Smooth muscle cell (in vitro differentiated cells): ENCODE results near the gene DUOX1. TPM values are rescaled to one million over a fixed set of nuclear protein-coding genes. Genes with fewer than 3 reads are reported as not detected.

Source experiments
- DNase-seq: peaks from one replicate; lab custom pipeline; 2025; ENCODE audit not compliant: unreplicated experiment; lab: John Stamatoyannopoulos, UW
- H2AFZ ChIP-seq: fragments of 200-600 bp; sonication (generic); 2 replicates; pipeline ENCODE4 v1.6.0; 2016; ENCODE audit warnings: antibody characterized with exemption, low read depth, mild to moderate bottlenecking
- H3F3A ChIP-seq: fragments of 200-600 bp; sonication (generic); 2 replicates; pipeline ENCODE4 v1.6.0; 2017; ENCODE audit warnings: antibody characterized with exemption, low read depth
- H3K27ac ChIP-seq: fragments of 200-600 bp; sonication (generic); 2 replicates; pipeline ENCODE4 v1.5.1; 2016; ENCODE audit warnings: low read depth, mild to moderate bottlenecking
- H3K27me3 ChIP-seq: fragments of 200-600 bp; sonication (generic); 2 replicates; pipeline ENCODE4 v1.6.1; 2016; ENCODE audit warnings: low read depth, mild to moderate bottlenecking
- H3K36me3 ChIP-seq: fragments of 200-600 bp; sonication (generic); 2 replicates; pipeline ENCODE4 v1.5.1; 2016; ENCODE audit warnings: low read depth
- H3K4me1 ChIP-seq: fragments of 200-600 bp; sonication (generic); 2 replicates; pipeline ENCODE4 v1.5.1; 2016; ENCODE audit warnings: low read depth
- H3K4me2 ChIP-seq: fragments of 200-600 bp; sonication (generic); 2 replicates; pipeline ENCODE4 v1.6.0; 2016; ENCODE audit warnings: mild to moderate bottlenecking
- H3K4me3 ChIP-seq: fragments of 200-600 bp; sonication (generic); 2 replicates; pipeline ENCODE4 v1.5.1; 2016; ENCODE audit warnings: mild to moderate bottlenecking
- H3K79me2 ChIP-seq: fragments of 200-600 bp; sonication (generic); 2 replicates; pipeline ENCODE4 v1.6.0; 2016; ENCODE audit warnings: low read depth, mild to moderate bottlenecking
- H3K9ac ChIP-seq: fragments of 200-600 bp; sonication (generic); 2 replicates; pipeline ENCODE4 v1.6.0; 2016; ENCODE audit warnings: low read depth
- H3K9me3 ChIP-seq: fragments of 200-600 bp; sonication (generic); replicated peaks from 2 replicates; pipeline ENCODE4 v1.5.1; 2016; ENCODE audit warnings: low read depth
- H4K20me1 ChIP-seq: fragments of 200-600 bp; sonication (generic); 2 replicates; pipeline ENCODE4 v1.6.0; 2016; ENCODE audit warnings: low read depth
- CTCF ChIP-seq: fragments of 200-600 bp; sonication (generic); IDR thresholded peaks from 2 replicates; pipeline ENCODE4 v1.5.1; 2017; ENCODE audit warnings: borderline replicate concordance, mild to moderate bottlenecking, antibody characterized with exemption; ENCODE audit not compliant: insufficient read depth, poor library complexity, severe bottlenecking
- WGBS: methylation state at CpG from one replicate; pipeline ENCODE4 v1.1.7; 2016; ENCODE audit warnings: low lambda C conversion rate; 5-methylcytosine and 5-hydroxymethylcytosine counted together
- polyA plus RNA-seq: library from polyadenylated mRNA; unstranded; fragments of >200 nt; fragmentation: Nextera tagmentation; extraction: Ambion mirVana; gene quantifications from 2 replicates; pipeline ENCODE4 v1.2.1, GENCODE V29; 2016
- total RNA-seq: library from RNA; depleted of rRNA; stranded (reverse); fragments of >200 nt; gene quantifications from 2 replicates; pipeline ENCODE4 v1.2.3, GENCODE V29; 2014

Gene DUOX1
- total and polyA plus RNA-seq, 2 experiments from 2014 or later, result 4.4 to 5.8 TPM

GRCh38 chr15:45131510-45131909 lies 1.7 kb downstream of the DUOX1 start:
- no peak for TF ChIP-seq CTCF
- 88% methylated on average over 3 of the region's 3 CpGs for WGBS
- no peak overlapping the region for H2AFZ ChIP-seq

GRCh38 chr15:45132844-45133560 lies 3.2 kb downstream of the DUOX1 start:
- no peak for DNase-seq

More at GRCh38 chr15:45131510-45131909, 1.7 kb downstream of the DUOX1 start:
- Histone ChIP-seq H3K36me3 (no peaks in the 10 kb centered on the region), H3F3A (no peaks in the 10 kb centered on the region), H3K27ac (no peak overlapping the region), H3K4me1 (no peaks in the 10 kb centered on the region), H3K4me2 (no peak overlapping the region), H3K9me3 (no peaks in the 10 kb centered on the region), H3K79me2 (no peaks in the 10 kb centered on the region), H3K4me3 (no peak overlapping the region), H3K9ac (no peak overlapping the region), H4K20me1 (no peaks in the 10 kb centered on the region), H3K27me3 (peaks cover 96% of the 10 kb centered on the region)
- no peak for DNase-seq

GRCh38 chr15:45133561-45133920 lies 3.7 kb downstream of the DUOX1 start:
- H3K36me3 ChIP-seq, result no peaks in the 10 kb centered on the region

More at GRCh38 chr15:45132844-45133560, 3.2 kb downstream of the DUOX1 start:
- H3K27me3 ChIP-seq, result peaks cover 90% of the 10 kb centered on the region
- H3F3A ChIP-seq, result no peaks in the 10 kb centered on the region
- no peak overlapping the region for H2AFZ ChIP-seq
- no peaks in the 10 kb centered on the region for H3K9me3 ChIP-seq
- WGBS, result 73% methylated on average over 3 of the region's 3 CpGs
- H3K79me2 ChIP-seq, result no peaks in the 10 kb centered on the region
- no peak overlapping the region for H3K4me3 ChIP-seq
- no peak for TF ChIP-seq CTCF
- no peaks in the 10 kb centered on the region for H3K36me3 ChIP-seq
- no peaks in the 10 kb centered on the region for H4K20me1 ChIP-seq
- no peak overlapping the region for H3K9ac ChIP-seq
- no peak overlapping the region for H3K4me2 ChIP-seq
- no peak overlapping the region for H3K27ac ChIP-seq
- no peaks in the 10 kb centered on the region for H3K4me1 ChIP-seq

More at GRCh38 chr15:45133561-45133920, 3.7 kb downstream of the DUOX1 start:
- H2AFZ ChIP-seq, result no peak overlapping the region
- TF ChIP-seq CTCF, result no peak
- H3K9me3 ChIP-seq, result no peaks in the 10 kb centered on the region
- H3K4me1 ChIP-seq, result no peaks in the 10 kb centered on the region
- no peak overlapping the region for H3K9ac ChIP-seq
- H4K20me1 ChIP-seq, result no peaks in the 10 kb centered on the region
- WGBS, result 76% methylated on average over 5 of the region's 5 CpGs
- no peak for DNase-seq
- peaks cover 84% of the 10 kb centered on the region for H3K27me3 ChIP-seq
- H3K4me3 ChIP-seq, result no peak overlapping the region
- no peaks in the 10 kb centered on the region for H3F3A ChIP-seq
- no peaks in the 10 kb centered on the region for H3K79me2 ChIP-seq
- H3K27ac ChIP-seq, result no peak overlapping the region
- H3K4me2 ChIP-seq, result no peak overlapping the region
